Stomach (tissue), 9 donors: ENCODE results near the gene PTGFR. TPM values are rescaled to one million over a fixed set of nuclear protein-coding genes. Genes with fewer than 3 reads are reported as not detected.

Experiments used
- DNase-seq, 2 donors: peaks; one replicate each; pipeline versions ENCODE4 v3.0.0 to v3.0.0-alpha.2; 2013 to 2019
- H3K27ac ChIP-seq, 5 donors: fragments of 200-600 bp in 4 of 5; sonication (generic) in 4 of 5; one replicate each; pipeline ENCODE4 v1.5.1; 2013 to 2019; ENCODE audit warnings: mild to moderate bottlenecking in 1 of 5, moderate library complexity in 1 of 5
- H3K27me3 ChIP-seq, 3 donors: fragments of 200-600 bp; sonication (generic); one replicate each; pipeline ENCODE4 v1.5.1; 2017 to 2019; ENCODE audit warnings: mixed run types in 1 of 3
- H3K36me3 ChIP-seq, 4 donors: fragments of 200-600 bp; sonication (generic); 1 replicate in 3 of 4; 2 replicates in 1 of 4; pipeline ENCODE4 v1.5.1; 2016 to 2019
- H3K4me1 ChIP-seq, 4 donors: fragments of 200-600 bp; sonication (generic); one replicate each; pipeline ENCODE4 v1.5.1; 2016 to 2019
- H3K4me3 ChIP-seq, 4 donors: fragments of 200-600 bp; sonication (generic) in 3 of 4; one replicate each; pipeline ENCODE4 v1.5.1; 2016 to 2019; ENCODE audit warnings: mild to moderate bottlenecking in 1 of 4
- H3K9me3 ChIP-seq, 4 donors: fragments of 200-600 bp; sonication (generic); one replicate each; pipeline ENCODE4 v1.5.1; 2016 to 2019
- EP300 ChIP-seq: sonication (generic); formaldehyde crosslinking; IDR thresholded peaks from one replicate; pipeline ENCODE4 v1.6.1; 2017; ENCODE audit warnings: antibody characterized with exemption
- POLR2A ChIP-seq, 4 donors: fragments of 450-650 bp; IDR thresholded peaks; one replicate each; pipeline ENCODE4 v1.6.1; 2016; ENCODE audit warnings: antibody characterized with exemption in 4 of 4, control low read depth in 2 of 4, mild to moderate bottlenecking in 1 of 4, moderate library complexity in 1 of 4
- POLR2AphosphoS5 ChIP-seq, 3 donors: sonication (generic); formaldehyde crosslinking; IDR thresholded peaks; one replicate each; pipeline ENCODE4 v1.6.1; 2016; ENCODE audit warnings: antibody characterized with exemption in 3 of 3
- WGBS, 5 donors: extraction: QIAGEN DNeasy Blood & Tissue Kit in 3 of 5; methylation state at CpG; one replicate each; pipeline versions ENCODE4 v1.1.5 to v1.1.7; 2013 to 2018; 5-methylcytosine and 5-hydroxymethylcytosine counted together
- intact Hi-C: fragments of 100-400 bp; cut with DNase I; formaldehyde crosslinking; loops from one replicate; pipeline ENCODE4 v1.15.1; 2023; ENCODE audit warnings: low total_unique reads
- polyA plus RNA-seq, 3 donors: library from polyadenylated mRNA; stranded (reverse); fragments of 200-250 nt; gene quantifications; one replicate each; pipeline ENCODE4 v1.2.3, GENCODE V29; 2013
- total RNA-seq, 5 donors: library from RNA; depleted of rRNA; stranded (reverse); fragments of >200 nt; gene quantifications; one replicate each; pipeline versions ENCODE4 v1.1.0 to v1.2.3, GENCODE V29; 2014 to 2016
- TF ChIP-seq, protein P1 (sequence below), 7 experiments: fragments of 450-650 bp in 4 of 7; fragments of 200-600 bp in 3 of 7; sonication (generic) in 3 of 7; IDR thresholded peaks; one replicate each; pipeline ENCODE4 v1.5.1; 2016 to 2019; ENCODE audit warnings: antibody characterized with exemption in 7 of 7, control low read depth in 2 of 7, mild to moderate bottlenecking in 1 of 7
- donor health status: healthy with polysubstance abuse.
- donor health status: Bipolar disorder and iron deficiency.
- donor health status: healthy.

The PTGFR gene
- total and polyA plus RNA-seq, 8 donors = under 0.01 to 3.3 (median 0.98) TPM

DNA sequence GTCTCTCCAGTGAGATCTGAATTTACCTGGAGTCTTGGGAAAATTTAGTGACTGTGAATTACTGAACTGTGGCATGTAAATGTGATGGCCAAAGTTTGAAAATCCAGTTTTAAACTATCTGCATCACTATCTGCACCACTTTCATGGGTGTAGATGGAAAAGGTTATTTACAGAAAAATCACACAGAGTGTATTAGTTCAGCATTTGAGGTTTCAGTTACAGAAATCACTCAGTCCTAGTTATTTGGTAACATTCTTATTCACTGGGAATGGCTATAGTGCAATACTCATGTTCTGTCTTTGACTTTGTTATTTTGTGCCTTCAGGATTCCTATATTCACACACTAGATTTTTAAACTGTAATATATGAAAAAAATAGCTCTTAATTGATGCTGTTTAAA, 68.9 kb downstream of the PTGFR start:
- Histone ChIP-seq H3K9me3 (peaks cover 0 to 6% (median 0%) of the 10 kb centered on the region in 4 donors), H3K4me3 (no peak overlapping the region), H3K27ac (no peak overlapping the region), H3K36me3 (no peaks in the 10 kb centered on the region), H3K27me3 (no peaks in the 10 kb centered on the region), H3K4me1 (no peaks in the 10 kb centered on the region)
- no peak for DNase-seq
- no peak for TF ChIP-seq POLR2AphosphoS5 (IDR thresholded peaks at IDR 0.05)
- TF ChIP-seq POLR2A (IDR thresholded peaks at IDR 0.05) = no peak
- TF ChIP-seq EP300 = no peak
- TF ChIP-seq, protein P1, sequence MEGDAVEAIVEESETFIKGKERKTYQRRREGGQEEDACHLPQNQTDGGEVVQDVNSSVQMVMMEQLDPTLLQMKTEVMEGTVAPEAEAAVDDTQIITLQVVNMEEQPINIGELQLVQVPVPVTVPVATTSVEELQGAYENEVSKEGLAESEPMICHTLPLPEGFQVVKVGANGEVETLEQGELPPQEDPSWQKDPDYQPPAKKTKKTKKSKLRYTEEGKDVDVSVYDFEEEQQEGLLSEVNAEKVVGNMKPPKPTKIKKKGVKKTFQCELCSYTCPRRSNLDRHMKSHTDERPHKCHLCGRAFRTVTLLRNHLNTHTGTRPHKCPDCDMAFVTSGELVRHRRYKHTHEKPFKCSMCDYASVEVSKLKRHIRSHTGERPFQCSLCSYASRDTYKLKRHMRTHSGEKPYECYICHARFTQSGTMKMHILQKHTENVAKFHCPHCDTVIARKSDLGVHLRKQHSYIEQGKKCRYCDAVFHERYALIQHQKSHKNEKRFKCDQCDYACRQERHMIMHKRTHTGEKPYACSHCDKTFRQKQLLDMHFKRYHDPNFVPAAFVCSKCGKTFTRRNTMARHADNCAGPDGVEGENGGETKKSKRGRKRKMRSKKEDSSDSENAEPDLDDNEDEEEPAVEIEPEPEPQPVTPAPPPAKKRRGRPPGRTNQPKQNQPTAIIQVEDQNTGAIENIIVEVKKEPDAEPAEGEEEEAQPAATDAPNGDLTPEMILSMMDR (IDR thresholded peaks at IDR 0.05) = no peak
- intact Hi-C loops = no loop called here

DNA sequence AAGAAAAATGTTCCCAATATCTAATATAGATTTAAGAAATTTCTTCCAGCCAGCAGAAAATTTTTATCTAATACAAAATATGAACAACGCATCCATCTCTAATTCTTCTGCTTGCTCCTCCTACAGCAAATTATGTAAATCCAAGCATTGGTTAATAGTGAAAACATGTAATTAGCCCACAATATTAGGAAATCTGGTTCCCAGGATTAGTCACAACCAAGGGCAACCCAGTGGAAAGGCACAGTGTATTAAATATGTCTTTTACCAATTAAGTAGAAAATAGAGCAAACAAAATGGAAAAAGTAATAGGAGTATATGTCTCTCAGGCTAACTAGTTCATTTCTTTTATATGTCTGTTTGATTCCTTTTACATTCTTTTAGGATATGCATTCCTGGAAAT, 70.0 kb downstream of the PTGFR start:
- Histone ChIP-seq H3K9me3 (no peaks in the 10 kb centered on the region), H3K4me3 (no peak overlapping the region), H3K4me1 (no peaks in the 10 kb centered on the region), H3K27ac (no peak overlapping the region), H3K27me3 (no peaks in the 10 kb centered on the region), H3K36me3 (no peaks in the 10 kb centered on the region)
- TF ChIP-seq POLR2A (IDR thresholded peaks at IDR 0.05) (no peak), POLR2AphosphoS5 (IDR thresholded peaks at IDR 0.05) (no peak), EP300 (no peak)
- TF ChIP-seq, protein P1 (IDR thresholded peaks at IDR 0.05) = no peak
- WGBS, 5 donors = 94 to 100% (median 97%) methylated on average over 1 of the region's 1 CpG
- intact Hi-C loops = no loop called here
- DNase-seq = no peak

DNA sequence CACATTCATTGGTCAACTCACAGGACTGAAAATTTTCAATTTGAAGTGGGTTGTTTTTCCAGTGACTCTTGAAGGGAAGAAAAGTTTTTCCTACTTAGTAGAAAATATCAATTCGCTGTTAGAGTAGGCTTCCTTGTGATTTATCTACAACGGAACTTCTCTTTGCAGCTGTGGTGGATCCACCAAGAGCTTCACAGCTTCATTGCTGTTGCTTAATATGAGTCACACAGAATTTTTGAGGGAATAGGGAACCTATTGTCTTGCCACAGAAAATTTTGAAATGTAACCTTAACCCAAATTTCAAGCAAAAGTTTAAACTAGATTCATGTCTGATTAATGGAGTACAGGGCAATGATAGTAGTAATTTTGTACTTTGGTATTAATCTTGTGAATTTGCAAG, 71.1 kb downstream of the PTGFR start:
- WGBS, 5 donors = 74 to 88% (median 83%) methylated on average over 2 of the region's 2 CpGs
- no peaks in the 10 kb centered on the region for H3K36me3 ChIP-seq
- intact Hi-C loops = no loop called here
- H3K4me3 ChIP-seq = no peak overlapping the region
- H3K27me3 ChIP-seq = no peaks in the 10 kb centered on the region
- no peaks in the 10 kb centered on the region for H3K4me1 ChIP-seq
- no peak for DNase-seq
- H3K27ac ChIP-seq = no peak overlapping the region
- no peak for TF ChIP-seq POLR2AphosphoS5 (IDR thresholded peaks at IDR 0.05)
- no peaks in the 10 kb centered on the region for H3K9me3 ChIP-seq

DNA sequence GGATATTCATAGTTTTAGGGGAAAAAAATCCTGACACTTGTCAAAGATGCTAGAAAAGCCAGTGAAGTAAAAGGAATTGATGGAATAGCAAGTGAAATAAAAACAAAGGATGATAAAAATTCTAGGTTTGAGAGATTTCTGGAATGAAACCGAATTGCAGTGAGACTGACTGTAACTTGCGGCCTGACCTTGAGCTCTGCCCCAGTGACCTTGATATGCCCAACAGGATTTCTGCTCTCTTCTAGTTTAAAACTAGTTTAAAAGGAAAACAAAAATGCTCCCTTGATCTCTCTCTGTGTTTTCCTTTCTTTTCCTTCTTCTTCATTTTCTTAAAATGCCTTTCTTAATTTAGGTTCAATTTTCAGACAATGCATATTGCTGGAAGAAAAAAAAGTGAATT, 74.6 kb downstream of the PTGFR start:
- TF ChIP-seq EP300 (no peak), POLR2A (IDR thresholded peaks at IDR 0.05) (no peak), POLR2AphosphoS5 (IDR thresholded peaks at IDR 0.05) (no peak)
- TF ChIP-seq, protein P1 (IDR thresholded peaks at IDR 0.05) = no peak
- Histone ChIP-seq H3K4me1 (no peaks in the 10 kb centered on the region), H3K27ac (no peak overlapping the region), H3K27me3 (no peaks in the 10 kb centered on the region), H3K9me3 (no peaks in the 10 kb centered on the region), H3K36me3 (no peaks in the 10 kb centered on the region), H3K4me3 (no peak overlapping the region)
- 64 to 88% (median 79%) methylated on average over 2 of the region's 2 CpGs for WGBS, 5 donors
- intact Hi-C loops = no loop called here
- no peak for DNase-seq

DNA sequence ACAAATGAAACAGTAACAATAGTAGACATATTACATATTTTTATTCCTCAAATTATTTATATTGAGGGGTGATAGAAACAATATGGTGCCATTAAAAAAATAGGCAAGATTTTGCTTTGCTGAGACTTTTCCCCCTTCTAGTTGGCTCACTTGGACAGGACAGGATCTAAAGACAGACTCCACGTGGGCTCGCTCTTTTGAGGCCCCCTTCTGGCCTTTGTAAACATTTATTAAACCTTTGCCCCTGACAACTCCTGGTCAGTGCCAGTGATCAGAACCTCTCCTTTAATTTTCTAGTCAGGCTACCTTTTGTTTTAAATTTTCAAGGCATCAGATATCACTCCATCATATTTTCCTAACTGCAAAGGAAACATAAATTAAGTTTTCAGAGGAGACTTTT, 79.8 kb downstream of the PTGFR start:
- 16 to 44% (median 25%) methylated on average over 2 of the region's 2 CpGs for WGBS, 5 donors
- no peaks in the 10 kb centered on the region for H3K36me3 ChIP-seq
- H3K4me3 ChIP-seq = no peak overlapping the region
- no peak overlapping the region for H3K27ac ChIP-seq
- intact Hi-C loops = no loop called here
- DNase-seq = no peak
- no peaks in the 10 kb centered on the region for H3K9me3 ChIP-seq
- H3K27me3 ChIP-seq = no peaks in the 10 kb centered on the region
- TF ChIP-seq EP300 = no peak
- no peak for TF ChIP-seq POLR2AphosphoS5 (IDR thresholded peaks at IDR 0.05)
- TF ChIP-seq, protein P1 (IDR thresholded peaks at IDR 0.05) = no peak
- TF ChIP-seq POLR2A (IDR thresholded peaks at IDR 0.05) = no peak
- no peaks in the 10 kb centered on the region for H3K4me1 ChIP-seq
